H1 (cell line): ENCODE data around the gene RAD9A. TPM values are rescaled to one million over a fixed set of nuclear protein-coding genes. Genes with fewer than 3 reads are reported as not detected.

ENCODE experiments used
- CTCF ChIA-PET: fragments of 300-600 bp; sonication (Branson Sonifier 250); formaldehyde crosslinking; loops from one replicate; lab custom pipeline; 2021; ENCODE audit not compliant: partially characterized antibody; lab: Charles Lee
- POLR2A ChIA-PET: fragments of 300-600 bp; sonication (Branson Sonifier 250); formaldehyde crosslinking; loops from one replicate; lab custom pipeline; 2021; ENCODE audit warnings: inconsistent platforms; ENCODE audit not compliant: partially characterized antibody; lab: Charles Lee
- DNase-seq, 2 experiments: peaks; one replicate each; pipeline versions ENCODE4 v3.0.0 to v3.0.0-alpha.2; 2010 to 2022; ENCODE audit warnings: low spot score in 2 of 2, low read depth in 1 of 2, mixed read lengths in 1 of 2
- FAIRE-seq: peaks from 2 replicates; lab custom pipeline; 2011; peaks lifted over from hg19 to GRCh38; lab: Jason Lieb, UNC
- H2AFZ ChIP-seq: 2 replicates; pipeline ENCODE4 v1.8.1; 2012; ENCODE audit warnings: low read length, inconsistent platforms
- H2AK5ac ChIP-seq: 2 replicates; pipeline ENCODE4 v1.6.1; 2013; ENCODE audit warnings: low read depth, low read length
- H2BK120ac ChIP-seq: replicated peaks from 2 replicates; pipeline ENCODE3; 2013; ENCODE audit warnings: low read depth, low read length, inconsistent platforms
- H2BK12ac ChIP-seq: 2 replicates; pipeline ENCODE4 v1.6.1; 2013; ENCODE audit warnings: low read depth, low read length
- H2BK15ac ChIP-seq: 2 replicates; pipeline ENCODE4 v1.6.1; 2013; ENCODE audit warnings: low read length
- H2BK20ac ChIP-seq: 2 replicates; pipeline ENCODE4 v1.6.1; 2013; ENCODE audit warnings: low read length
- H2BK5ac ChIP-seq: 2 replicates; pipeline ENCODE4 v1.6.1; 2013; ENCODE audit warnings: low read depth, low read length
- H3K14ac ChIP-seq: 2 replicates; pipeline ENCODE4 v1.6.1; 2013; ENCODE audit warnings: inconsistent platforms; ENCODE audit not compliant: insufficient read length
- H3K18ac ChIP-seq: 2 replicates; pipeline ENCODE4 v1.6.1; 2013; ENCODE audit warnings: low read length; ENCODE audit errors: extremely low read depth
- H3K23ac ChIP-seq: 2 replicates; pipeline ENCODE4 v1.6.1; 2013; ENCODE audit warnings: inconsistent platforms; ENCODE audit not compliant: insufficient read length
- H3K23me2 ChIP-seq: 2 replicates; pipeline ENCODE4 v1.6.1; 2013; ENCODE audit warnings: low read depth, low read length
- H3K27ac ChIP-seq: 2 replicates; pipeline ENCODE4 v1.6.1; 2011; ENCODE audit warnings: low read depth, low read length, inconsistent platforms
- H3K27me3 ChIP-seq, 4 experiments: replicated peaks in 1 of 4; 1 replicate in 1 of 4; 2 replicates in 3 of 4; pipeline versions ENCODE4 v1.6.1 to v1.8.1; 2011 to 2013; ENCODE audit warnings: low read length in 3 of 4, mild to moderate bottlenecking in 3 of 4, inconsistent platforms in 2 of 4, mixed read lengths in 2 of 4, moderate library complexity in 1 of 4; ENCODE audit not compliant: control insufficient read depth in 3 of 4, insufficient read depth in 3 of 4; ENCODE audit errors: extremely low read depth in 1 of 4
- H3K36me3 ChIP-seq, 4 experiments: 2 replicates each; pipeline versions ENCODE4 v1.6.1 to v1.8.1; 2011 to 2013; ENCODE audit warnings: mild to moderate bottlenecking in 4 of 4, low read length in 3 of 4, moderate library complexity in 2 of 4, control low read depth in 1 of 4, inconsistent platforms in 1 of 4; ENCODE audit not compliant: insufficient read depth in 4 of 4, control insufficient read depth in 2 of 4
- H3K4ac ChIP-seq: replicated peaks from 2 replicates; pipeline ENCODE3; 2013; ENCODE audit warnings: low read length, low read depth, mixed read lengths, inconsistent platforms; ENCODE audit not compliant: insufficient read length
- H3K4me1 ChIP-seq, 4 experiments: replicated peaks in 1 of 4; 1 replicate in 1 of 4; 2 replicates in 3 of 4; pipeline versions ENCODE4 v1.6.1 to v1.8.1; 2011 to 2013; ENCODE audit warnings: low read length in 3 of 4, inconsistent platforms in 2 of 4, mixed read lengths in 1 of 4; ENCODE audit not compliant: insufficient read depth in 4 of 4, control insufficient read depth in 3 of 4
- H3K4me2 ChIP-seq, 2 experiments: 2 replicates each; pipeline versions ENCODE4 v1.6.1 to v1.8.1; 2011 to 2013; ENCODE audit warnings: low read depth in 2 of 2, low read length in 2 of 2, control low read depth in 1 of 2, inconsistent platforms in 1 of 2, mild to moderate bottlenecking in 1 of 2; ENCODE audit not compliant: insufficient read depth in 1 of 2
- H3K4me3 ChIP-seq, 4 experiments: fragments of 200-600, 300-600 bp in 1 of 4; sonication (generic), shearing (Covaris generic), sonication (Bioruptor Twin) in 1 of 4; 2 replicates each; pipeline versions ENCODE4 v1.5.1 to v1.8.1; 2011 to 2016; ENCODE audit warnings: low read length in 4 of 4, low read depth in 3 of 4, control low read depth in 2 of 4, inconsistent platforms in 2 of 4, mild to moderate bottlenecking in 2 of 4, mixed read lengths in 1 of 4, moderate library complexity in 1 of 4; ENCODE audit not compliant: insufficient read depth in 2 of 4; ENCODE audit errors: extremely low read depth in 1 of 4
- H3K56ac ChIP-seq: replicated peaks from 2 replicates; pipeline ENCODE3; 2013; ENCODE audit warnings: low read depth, mild to moderate bottlenecking, mixed read lengths, low read length, inconsistent platforms; ENCODE audit not compliant: insufficient read length
- H3K79me1 ChIP-seq: 2 replicates; pipeline ENCODE4 v1.6.1; 2013; ENCODE audit warnings: low read depth, low read length, control low read depth
- H3K79me2 ChIP-seq, 2 experiments: 2 replicates each; pipeline versions ENCODE4 v1.6.1 to v1.8.1; 2012 to 2013; ENCODE audit warnings: low read length in 2 of 2, mild to moderate bottlenecking in 2 of 2, inconsistent platforms in 1 of 2; ENCODE audit not compliant: insufficient read depth in 2 of 2, control insufficient read depth in 1 of 2
- H3K9ac ChIP-seq, 4 experiments: replicated peaks in 1 of 4; 1 replicate in 1 of 4; 2 replicates in 3 of 4; pipeline versions ENCODE4 v1.6.1 to v1.8.1; 2011 to 2013; ENCODE audit warnings: low read depth in 3 of 4, low read length in 3 of 4, control low read depth in 2 of 4, mild to moderate bottlenecking in 2 of 4, moderate library complexity in 2 of 4, inconsistent platforms in 1 of 4; ENCODE audit errors: extremely low read depth in 1 of 4
- H3K9me3 ChIP-seq, 2 experiments: 2 replicates each; pipeline versions ENCODE4 v1.6.1 to v1.8.1; 2012 to 2013; ENCODE audit warnings: mild to moderate bottlenecking in 2 of 2, moderate library complexity in 2 of 2, control low read depth in 1 of 2, inconsistent platforms in 1 of 2, low read depth in 1 of 2, low read length in 1 of 2, mixed read lengths in 1 of 2; ENCODE audit not compliant: insufficient read depth in 2 of 2
- H4K20me1 ChIP-seq, 2 experiments: replicated peaks in 1 of 2; 2 replicates each; pipeline versions ENCODE3 to v1.8.1; 2011 to 2013; ENCODE audit warnings: inconsistent platforms in 2 of 2, low read length in 2 of 2, mild to moderate bottlenecking in 1 of 2; ENCODE audit not compliant: insufficient read depth in 2 of 2, control insufficient read depth in 1 of 2
- H4K5ac ChIP-seq: 2 replicates; pipeline ENCODE4 v1.6.1; 2013; ENCODE audit warnings: low read length, low read depth, mixed read lengths, inconsistent platforms; ENCODE audit not compliant: insufficient read length
- H4K8ac ChIP-seq: 2 replicates; pipeline ENCODE4 v1.8.0; 2013; ENCODE audit warnings: mild to moderate bottlenecking, moderate library complexity, low read length, inconsistent platforms; ENCODE audit not compliant: insufficient read depth; ENCODE audit errors: extremely low read depth
- H4K91ac ChIP-seq: replicated peaks from 2 replicates; pipeline ENCODE3; 2013; ENCODE audit warnings: low read length, mixed read lengths, inconsistent platforms; ENCODE audit not compliant: insufficient read length
- BACH1 ChIP-seq: IDR thresholded peaks from 2 replicates; pipeline ENCODE4 v1.6.1; 2012; ENCODE audit warnings: low read length, improper control_type of control experiment
- CEBPB ChIP-seq: IDR thresholded peaks from 2 replicates; pipeline ENCODE4 v1.6.1; 2012; ENCODE audit warnings: low read depth, low read length
- CTBP2 ChIP-seq: IDR thresholded peaks from 2 replicates; pipeline ENCODE4 v1.7.0; 2011; ENCODE audit warnings: borderline replicate concordance, mild to moderate bottlenecking, moderate library complexity, mixed read lengths, low read length; ENCODE audit not compliant: insufficient read depth, insufficient read length
- MAFK ChIP-seq: IDR thresholded peaks from 2 replicates; pipeline ENCODE4 v1.6.1; 2012; ENCODE audit warnings: low read depth, mild to moderate bottlenecking, improper control_type of control experiment, low read length
- POLR2AphosphoS5 ChIP-seq: IDR thresholded peaks from 2 replicates; pipeline ENCODE4 v1.6.1; 2011; ENCODE audit warnings: low read depth, low read length
- RFX5 ChIP-seq: IDR thresholded peaks from 2 replicates; pipeline ENCODE4 v1.6.1; 2011; ENCODE audit warnings: low read depth, low read length, improper control_type of control experiment, borderline replicate concordance
- SRF ChIP-seq: IDR thresholded peaks from 2 replicates; pipeline ENCODE4 v1.6.1; 2011; ENCODE audit warnings: mild to moderate bottlenecking, low read depth, low read length, moderate library complexity
- TCF12 ChIP-seq: IDR thresholded peaks from 2 replicates; pipeline ENCODE4 v1.6.1; 2011; ENCODE audit warnings: low read depth, mild to moderate bottlenecking, low read length
- WGBS, 2 experiments: shearing (Covaris generic) in 1 of 2; methylation state at CpG; one replicate each; pipeline versions ENCODE4 v1.1.6 to v1.1.7; 2013 to 2015; ENCODE audit warnings: low lambda C conversion rate in 2 of 2, mixed read lengths in 2 of 2, inconsistent platforms in 1 of 2, low coverage in 1 of 2, missing lambda C conversion rate in 1 of 2; ENCODE audit not compliant: insufficient replicate concordance in 2 of 2, insufficient coverage in 1 of 2, insufficient read length in 1 of 2; ENCODE audit errors: extremely low coverage in 1 of 2, missing lambda C conversion rate in 1 of 2; 5-methylcytosine and 5-hydroxymethylcytosine counted together
- long read RNA-seq, 2 experiments: library from RNA in 1 of 2; library from capped mRNA in 1 of 2; stranded (forward); transcript quantifications; one replicate each; pipeline ENCODE4 v2.0.0, GENCODE V29; 2021; ENCODE audit warnings: inconsistent platforms in 1 of 2
- polyA minus RNA-seq, 3 experiments: library from RNA; depleted of rRNA, polyadenylated mRNA; stranded (reverse); fragments of >200 nt; gene quantifications; 1 replicate in 2 of 3; 2 replicates in 1 of 3; pipeline ENCODE4 v1.2.3, GENCODE V29; 2011
- polyA plus RNA-seq, 7 experiments: library from polyadenylated mRNA; depleted of rRNA in 3 of 7; stranded (reverse) in 5 of 7; unstranded in 2 of 7; fragments of >200 nt in 5 of 7; fragments of 200-250 nt in 2 of 7; gene quantifications; 1 replicate in 5 of 7; 2 replicates in 1 of 7; 4 replicates in 1 of 7; pipeline versions ENCODE4 v1.2.1 to v1.2.3, GENCODE V29; 2011 to 2013; ENCODE audit warnings: missing spikeins in 2 of 7, mixed read lengths in 2 of 7
- total RNA-seq: library from RNA; stranded (reverse); fragmentation: NEBNext Ultra II Directional; extraction: Animal tissue kit (Norgen Biotek cat#: 25700); gene quantifications from 2 replicates; pipeline ENCODE4 v1.2.1, GENCODE V29; 2021

Gene RAD9A
- total RNA-seq (20.8 and 22.2 TPM in 2 replicates), polyA plus RNA-seq (2011; rRNA removed) (25.5 and 29.6 TPM in 2 replicates), polyA minus RNA-seq (2011; rRNA and poly(A)+ RNA removed) (5.9 and 10.4 TPM in 2 replicates)
- polyA plus RNA-seq (2011; cell fraction: cytosol; rRNA removed): 25.1 TPM
- 76.6 TPM for polyA plus RNA-seq (2011; cell fraction: nucleus; rRNA removed)
- polyA plus RNA-seq (2012, experiment 1 of 2): 19.7 to 23.9 TPM (median 22.6 TPM) in 4 replicates
- polyA plus RNA-seq (2012, experiment 2 of 2): 19.6 TPM
- 19.6 TPM for polyA plus RNA-seq (2013, experiment 1 of 2)
- polyA plus RNA-seq (2013, experiment 2 of 2): 18.6 TPM
- polyA minus RNA-seq (2011; cell fraction: cytosol; rRNA and poly(A)+ RNA removed): 10.0 TPM
- 17.6 TPM for polyA minus RNA-seq (2011; cell fraction: nucleus; rRNA and poly(A)+ RNA removed)
- long read RNA-seq, experiment 1, transcript RAD9A-201 (11 exons, 2,119 nt): major isoform, 6 of 16 reads
- long read RNA-seq, experiment 1, partial matches to known transcripts: 3 of 16 reads
- long read RNA-seq, experiment 1, other reads (novel, unspliced or antisense): 4 of 16 reads
- long read RNA-seq, experiment 2, partial matches to known transcripts: 5 of 8 reads
- long read RNA-seq, experiment 2, other reads (novel, unspliced or antisense): 3 of 8 reads

- Histone ChIP-seq H4K91ac (peak within 1 kb of the TSS; percentile 76), H2AFZ (no peak within 1 kb of the TSS), H3K18ac (peak within 1 kb of the TSS; percentile 87), H2BK12ac (0 out of 2 replicates have a peak within 1 kb of the TSS, but pooled peaks have one; percentile 27), H3K23me2 (peaks cover 13% of the 10 kb centered on the region), H3K4me2 (peak within 1 kb of the TSS; percentile 65 to 86), H3K79me2 (no peaks in the 10 kb centered on the region), H3K23ac (no peak within 1 kb of the TSS), H2AK5ac (no peak within 1 kb of the TSS), H3K79me1 (0 out of 2 replicates have a peak, but pooled peaks cover 2% of the 10 kb centered on the region), H3K4me1 (peaks cover 0 to 12% (median 7%) of the 10 kb centered on the region in 4 experiments; a peak in 4 of 7 replicates), H2BK20ac (no peak within 1 kb of the TSS), H3K36me3 (peaks cover 0 to 4% (median 0%) of the 10 kb centered on the region in 4 experiments; a peak in 2 of 8 replicates), H3K9ac (peak within 1 kb of the TSS; percentile 67 to 84 (median 70)), H3K9me3 (no peaks in the 10 kb centered on the region), H3K27me3 (no peaks in the 10 kb centered on the region; a peak in 2 of 7 replicates), H4K5ac (peak within 1 kb of the TSS; percentile 77), H4K8ac (peak within 1 kb of the TSS; percentile 89), H2BK5ac (peak within 1 kb of the TSS; percentile 35; the same call in 1 of the 2 replicates), H2BK15ac (no peak within 1 kb of the TSS; the same call in 1 of the 2 replicates), H3K4me3 (peak within 1 kb of the TSS; percentile 63 to 88 (median 69)), H4K20me1 (peaks cover 0 to 5% of the 10 kb centered on the region in 2 experiments), H3K27ac (peak within 1 kb of the TSS; percentile 35; the same call in 1 of the 2 replicates), H3K4ac (no peak within 1 kb of the TSS), H3K14ac (no peak within 1 kb of the TSS), H2BK120ac (peak within 1 kb of the TSS; percentile 28), H3K56ac (peak within 1 kb of the TSS; percentile 80)
- DNase-seq (peak; percentile 67 to 91), FAIRE-seq (no peak)
- CTCF ChIA-PET: interaction anchor here (1.0 to 34.8 kb wide), 12 partner anchors 10 to 189 kb away, joined by 3 to 1305 read pairs (median 4); partner anchors contain the start of genes AIP, CLCF1, POLD4 and PPP1CA
- POLR2A ChIA-PET: interaction anchor here (0.7 to 3.3 kb wide), 18 partner anchors 10 to 76 kb away, joined by 3 to 31 read pairs (median 4); partner anchors contain the start of genes POLD4, PPP1CA and TBC1D10C
- 1% methylated on average over 55 of the region's 75 CpGs; no CpG with 5 or more reads in 1 of the 2 experiments for WGBS, 2 experiments
- TF ChIP-seq CTBP2: no peak
- 0 out of 2 replicates have a peak, but pooled peaks have one; percentile 57 for TF ChIP-seq TCF12
- no peak for TF ChIP-seq RFX5
- no peak; the same call in 1 of the 2 replicates for TF ChIP-seq MAFK
- TF ChIP-seq SRF: 0 out of 2 replicates have a peak, but pooled peaks have one; percentile 19
- TF ChIP-seq BACH1: no peak
- TF ChIP-seq POLR2AphosphoS5: peak; percentile 61; the same call in 1 of the 2 replicates
- no peak for TF ChIP-seq CEBPB
These were observed at the start of gene RAD9A for GRCh38 chr11:67391304-67392182. TSS of gene RAD9A (plus strand) at chr11:67391986. CDS start at chr11:67392045, 59 bp downstream.
